Dermis microvascular lymphatic vessel endothelial cell (primary cell): ENCODE data around the gene CUBN. TPM values are rescaled to one million over a fixed set of nuclear protein-coding genes. Genes with fewer than 3 reads are reported as not detected.

Experiments
- DNase-seq, 2 donors: peaks; one replicate each; pipeline versions ENCODE4 v3.0.0 to v3.0.0-alpha.2; 2010; ENCODE audit warnings: low read depth in 2 of 2
- total RNA-seq: library from RNA; depleted of rRNA; stranded (reverse); fragments of >200 nt; gene quantifications from 2 replicates; pipeline ENCODE4 v1.2.1, GENCODE V29; 2014

CUBN gene
- total RNA-seq, 1 donor from 2014 or later, result 6.7 TPM

DNA sequence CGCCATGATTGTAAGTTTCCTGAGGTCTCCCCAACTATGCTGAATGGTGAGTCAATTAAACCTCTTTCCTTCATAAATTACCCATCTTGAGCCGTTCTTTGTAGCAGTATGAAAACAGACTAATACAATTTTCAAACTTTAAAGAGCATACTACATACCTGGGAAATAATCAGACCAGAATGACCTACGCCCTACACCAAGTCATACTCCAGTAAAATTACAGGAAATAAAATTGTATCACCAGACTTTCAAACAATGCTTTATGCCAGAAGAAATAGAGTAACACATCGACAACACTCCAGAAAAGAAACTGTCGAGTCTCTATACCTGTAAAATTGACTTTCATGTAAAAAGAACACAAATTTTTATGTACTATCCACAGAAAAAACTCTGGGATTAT, 331.0 kb downstream of the CUBN start:
- DNase-seq, result no peak

DNA sequence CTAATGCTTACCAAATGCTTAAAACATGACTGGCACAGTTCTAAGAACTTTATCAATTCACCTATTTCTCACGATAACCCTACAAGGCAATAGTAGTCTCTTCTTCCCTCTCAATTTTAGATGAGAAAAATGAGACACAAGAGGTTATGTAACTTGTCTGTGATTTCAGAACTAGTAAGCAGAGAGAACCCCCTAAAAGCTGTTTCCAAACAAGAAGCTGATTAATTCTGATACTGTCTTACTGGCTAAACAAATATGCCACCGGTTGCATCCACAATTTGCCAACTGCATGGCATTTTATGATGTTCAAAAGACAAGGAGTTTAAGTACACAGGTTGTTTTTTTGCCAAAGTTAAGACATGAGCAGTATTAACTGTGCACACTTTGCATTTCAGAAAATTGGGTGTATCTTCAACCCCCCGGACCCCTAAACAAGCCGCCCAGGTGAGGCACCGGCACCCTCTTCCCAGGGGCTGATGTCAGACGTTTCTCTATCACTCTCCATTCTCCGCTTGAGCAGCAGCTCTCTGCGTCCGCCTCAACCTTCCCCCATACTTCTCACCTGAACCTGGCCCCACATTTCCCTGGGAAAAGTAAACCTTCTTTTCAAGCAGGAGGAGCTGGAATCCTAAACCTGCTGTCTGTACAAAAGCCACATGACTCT, 334.1 kb downstream of the CUBN start:
- no peak for DNase-seq

DNA sequence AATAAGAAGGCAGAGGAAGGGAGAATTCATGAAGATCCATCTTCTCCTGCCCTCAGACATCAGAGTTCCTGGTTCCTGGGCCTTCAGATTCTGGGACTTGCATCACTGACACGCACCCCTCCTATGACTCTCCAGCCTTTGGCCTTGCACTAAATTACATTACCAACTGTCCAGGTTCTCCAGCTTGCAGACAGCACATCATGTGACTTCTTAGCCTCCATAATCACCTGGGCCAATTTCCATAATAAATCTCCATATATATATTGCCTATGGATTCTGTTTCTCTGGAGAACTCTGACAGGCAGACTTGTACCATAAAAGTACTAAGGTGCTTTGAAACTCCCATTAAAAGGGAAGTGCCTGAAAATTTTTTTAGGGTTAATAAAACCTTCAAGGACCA, 335.6 kb downstream of the CUBN start:
- no peak for DNase-seq

DNA sequence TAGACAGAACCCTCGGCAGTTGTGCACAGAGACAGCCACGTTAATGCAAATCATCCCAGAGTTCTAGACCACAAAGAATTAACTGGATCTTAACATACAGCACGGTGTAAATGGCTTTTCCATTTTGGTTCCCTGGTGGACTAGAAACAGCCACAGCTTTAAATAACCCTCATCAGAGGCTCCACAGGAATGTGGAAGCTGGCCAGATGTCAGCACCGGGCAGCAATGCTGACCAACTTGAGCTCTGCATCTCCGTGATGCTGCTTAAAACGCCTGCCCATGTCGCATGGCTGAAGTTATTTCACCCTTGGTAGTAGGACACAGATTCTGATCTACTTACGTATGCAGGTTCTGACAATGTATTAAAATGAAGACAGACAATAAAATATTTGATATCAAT, 336.9 kb downstream of the CUBN start:
- DNase-seq, result no peak

DNA sequence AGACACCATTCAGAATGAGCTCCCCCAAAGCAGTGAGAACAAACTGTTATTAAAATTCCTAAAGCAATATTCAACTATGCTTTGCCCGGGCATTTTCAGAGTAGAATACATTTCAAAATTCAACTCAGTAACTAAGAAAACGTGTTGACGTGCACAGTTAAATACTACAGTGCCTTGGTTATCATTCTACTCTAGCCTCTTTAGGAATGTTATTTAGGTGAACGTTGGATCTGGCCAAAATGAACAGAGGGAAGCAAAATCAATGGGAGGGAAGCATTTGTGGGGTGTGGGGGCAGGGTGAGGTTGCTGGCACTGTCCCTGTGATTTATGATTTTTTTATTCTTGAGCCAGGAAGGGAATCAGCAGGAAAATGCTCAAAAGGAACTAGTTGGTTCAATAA, 339.8 kb downstream of the CUBN start:
- no peak for DNase-seq

DNA sequence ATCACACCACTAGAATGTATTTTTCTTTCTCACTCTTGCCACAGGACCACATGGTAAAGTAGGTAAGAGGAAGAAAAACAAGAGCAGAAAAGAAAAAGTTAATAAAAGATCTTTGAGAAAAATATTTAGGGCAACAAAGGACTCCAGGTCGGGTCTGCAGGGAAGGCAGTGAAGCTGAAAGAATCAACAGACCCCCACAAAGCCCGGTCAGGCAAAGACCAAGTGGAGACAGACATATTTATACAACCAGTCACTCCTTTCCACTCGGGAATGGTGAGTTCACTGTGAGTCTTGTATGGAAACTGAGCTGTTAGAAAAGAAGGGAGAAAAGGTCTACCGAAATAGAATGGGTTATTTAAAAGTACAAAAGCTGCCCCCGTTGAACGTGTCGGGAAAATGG, 340.4 kb downstream of the CUBN start:
- no peak for DNase-seq

DNA sequence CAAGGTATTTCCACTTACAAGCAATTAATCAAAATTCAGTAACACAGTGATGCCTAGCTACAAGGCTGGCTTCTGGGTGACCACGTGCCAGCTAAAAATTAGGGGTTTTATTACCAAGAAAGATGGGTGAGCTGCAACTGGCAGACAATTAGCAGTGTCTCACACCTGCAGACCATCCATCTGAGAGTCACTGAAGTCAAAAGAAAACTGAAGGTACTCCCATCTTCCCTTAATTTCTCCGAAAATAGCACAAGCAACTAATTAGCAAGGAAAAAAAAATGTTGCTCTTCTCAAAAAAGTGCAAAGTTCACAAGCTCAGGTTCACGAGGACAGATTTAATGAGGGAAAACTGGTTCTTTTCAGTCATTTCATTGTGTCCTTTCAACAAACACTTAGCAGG, 340.8 kb downstream of the CUBN start:
- no peak for DNase-seq

DNA sequence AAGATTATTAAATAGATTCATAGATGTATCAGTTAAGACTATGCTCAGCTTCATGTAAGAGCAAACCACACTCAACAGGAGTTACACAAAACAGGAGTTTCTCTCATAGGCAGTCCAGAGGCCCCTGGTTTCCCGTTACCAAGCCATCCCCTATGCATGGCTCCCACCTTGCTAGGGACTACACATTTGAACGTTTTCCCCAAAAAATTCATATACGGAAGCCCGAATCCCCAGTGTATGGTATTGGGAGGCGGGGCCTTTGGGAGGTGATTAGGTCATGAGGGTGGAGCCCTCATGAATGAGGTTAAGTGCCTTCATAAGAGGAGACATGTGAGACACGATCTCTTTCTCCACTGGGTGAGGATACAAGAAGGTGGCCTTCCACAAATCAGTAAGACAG, 341.5 kb downstream of the CUBN start:
- DNase-seq, result no peak

DNA sequence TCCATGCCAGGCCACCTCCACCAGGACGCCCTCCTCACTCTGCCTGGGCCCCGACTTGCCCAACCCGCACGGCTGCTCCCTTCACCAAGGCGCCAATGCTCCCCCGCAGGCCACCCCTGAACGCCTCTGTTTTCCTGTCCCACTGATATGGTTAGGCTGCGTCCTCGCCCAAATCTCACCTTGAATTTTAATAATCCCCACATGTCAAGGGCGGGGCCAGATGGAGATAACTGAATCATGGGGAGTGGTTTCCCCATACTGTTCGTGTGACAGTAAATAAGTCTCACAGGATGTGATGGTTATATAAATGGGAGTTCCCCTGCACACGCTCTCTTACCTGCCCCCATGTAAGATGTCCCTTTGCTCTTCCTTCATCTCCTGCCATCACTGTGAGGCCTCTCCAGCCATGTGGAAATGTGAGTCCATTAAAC, 342.2 kb downstream of the CUBN start:
- DNase-seq, result no peak

DNA sequence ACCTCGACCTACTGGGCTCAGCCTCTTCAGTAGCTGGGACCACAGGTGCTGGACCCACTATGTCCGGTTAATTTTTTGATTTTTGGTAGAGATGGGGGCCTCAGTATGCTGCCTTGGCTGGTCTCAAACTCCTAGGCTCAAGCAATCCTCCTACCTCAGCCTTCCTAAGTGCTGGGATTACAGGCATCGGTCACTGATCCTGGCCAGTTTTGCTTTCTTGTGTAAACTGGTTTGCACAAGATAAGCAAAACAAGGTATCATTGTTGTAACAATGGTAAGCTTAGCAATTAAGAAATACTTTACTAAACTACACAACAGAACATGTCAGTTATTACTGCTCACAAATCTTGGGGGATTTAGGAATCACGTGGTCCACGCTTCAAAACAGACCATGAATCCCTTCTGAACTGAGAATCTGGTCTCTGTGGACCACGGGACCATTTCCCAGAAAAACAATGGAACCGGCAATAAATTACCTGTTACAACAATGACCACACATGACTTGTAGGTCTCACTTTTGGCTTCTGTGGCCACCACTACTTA, 349.2 kb downstream of the CUBN start:
- DNase-seq, result peak in 1 of 2 donors; percentile 9

DNA sequence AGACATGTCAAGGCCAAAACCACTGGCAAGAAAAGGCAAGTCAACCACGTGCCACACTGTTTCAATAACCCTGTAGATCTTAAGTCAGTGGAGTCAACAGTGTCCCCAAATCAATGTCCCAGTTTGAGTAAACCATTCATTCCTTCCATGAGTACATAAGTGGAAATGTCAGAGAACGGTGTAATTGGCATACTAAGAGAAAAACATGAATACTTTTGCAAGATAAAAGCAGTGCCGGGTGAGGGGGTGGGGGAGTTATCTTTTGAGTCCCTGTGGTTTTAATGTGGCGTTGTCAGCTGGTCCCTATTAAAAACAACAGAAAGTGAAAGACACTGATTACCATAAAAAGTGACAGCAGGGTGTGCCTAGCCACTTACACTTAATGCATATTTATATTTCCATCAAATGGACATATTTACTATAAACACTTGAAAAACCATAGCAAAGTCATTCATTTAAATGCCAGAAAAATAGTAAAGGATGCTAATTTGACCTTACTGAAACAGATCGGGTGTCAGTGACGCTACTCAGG, 350.2 kb downstream of the CUBN start:
- no peak for DNase-seq

DNA sequence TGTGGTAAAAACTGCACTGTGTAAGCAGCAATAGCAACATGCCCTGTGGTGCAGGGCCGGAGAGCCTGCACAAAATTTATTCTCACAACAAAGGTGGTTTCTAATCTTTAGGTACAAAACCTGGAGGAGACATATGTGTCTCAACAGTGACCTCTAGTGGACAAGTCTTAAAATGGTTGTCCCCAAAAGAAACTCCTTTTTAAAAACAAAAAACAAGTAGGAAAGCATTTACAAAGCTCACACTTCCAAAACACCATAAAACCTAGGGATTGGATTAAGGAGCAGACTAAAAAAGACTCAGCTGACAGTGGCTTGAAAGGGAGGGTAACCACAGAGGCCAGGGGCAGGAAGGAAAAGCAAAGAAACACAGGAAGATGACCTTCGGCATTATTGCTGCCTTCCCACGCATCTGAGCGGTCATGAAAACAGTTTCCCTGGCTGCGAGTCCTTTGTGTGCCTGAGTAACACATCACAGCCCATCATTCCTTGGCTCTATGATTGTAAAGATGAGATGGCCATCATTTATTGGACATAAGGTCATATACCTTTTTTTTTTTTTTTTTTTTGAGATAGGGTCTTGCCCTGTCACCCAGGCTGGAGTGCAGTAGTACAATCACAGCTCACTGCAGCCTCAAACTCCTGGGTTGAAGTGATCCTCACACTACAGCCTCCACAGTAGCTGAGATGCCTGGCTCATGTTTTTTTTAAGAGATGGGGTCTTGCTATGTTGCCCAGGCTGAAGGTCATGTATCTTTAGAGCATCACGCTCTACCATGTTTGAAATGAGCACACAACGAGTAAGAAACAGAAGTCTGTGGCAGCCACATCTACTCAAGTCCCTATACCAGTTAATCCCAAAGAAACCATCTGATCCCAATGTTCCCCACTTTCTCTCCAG, 351.9 kb downstream of the CUBN start:
- peak; percentile 94 to 98 for DNase-seq

DNA sequence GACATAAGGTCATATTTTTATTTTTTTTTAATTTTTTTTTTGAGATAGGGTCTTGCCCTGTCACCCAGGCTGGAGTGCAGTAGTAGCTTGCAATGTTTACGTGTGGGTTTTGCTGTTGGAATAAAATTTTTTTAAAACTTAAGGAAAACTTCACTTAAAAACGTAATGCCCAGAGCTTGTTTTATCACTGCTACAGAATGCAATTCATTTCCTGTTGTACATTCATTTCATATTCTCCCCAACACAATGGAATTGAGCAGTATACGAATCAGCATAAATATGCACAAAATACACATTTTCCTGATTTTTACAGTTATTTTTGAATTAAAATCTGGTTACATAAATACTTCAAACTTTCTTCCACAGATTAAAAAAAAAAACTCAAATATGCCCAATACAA, 352.7 kb downstream of the CUBN start:
- peak; percentile 34 to 45 for DNase-seq

Other genes with a start within 250 kb of the CUBN start
- gene TRDMT1, start 71.9 kb upstream of the CUBN start, total RNA-seq, result 4.4 and 5.0 TPM in 2 replicates
- gene VIM, start 98.4 kb upstream of the CUBN start, total RNA-seq, result 4,197 and 5,499 TPM in 2 replicates